ENCODE data around the gene ZNF616. TPM values are rescaled to one million over a fixed set of nuclear protein-coding genes. Genes with fewer than 3 reads are reported as not detected.
"Not testable (repeated sequence)": the region's sequence is repeated elsewhere in the genome, so short reads cannot be mapped to it uniquely, and the experiment has no call there.

ZNF616 gene
- total RNA-seq, 2 donors from 2014 or later: 2.4 to 3.3 TPM

DNA sequence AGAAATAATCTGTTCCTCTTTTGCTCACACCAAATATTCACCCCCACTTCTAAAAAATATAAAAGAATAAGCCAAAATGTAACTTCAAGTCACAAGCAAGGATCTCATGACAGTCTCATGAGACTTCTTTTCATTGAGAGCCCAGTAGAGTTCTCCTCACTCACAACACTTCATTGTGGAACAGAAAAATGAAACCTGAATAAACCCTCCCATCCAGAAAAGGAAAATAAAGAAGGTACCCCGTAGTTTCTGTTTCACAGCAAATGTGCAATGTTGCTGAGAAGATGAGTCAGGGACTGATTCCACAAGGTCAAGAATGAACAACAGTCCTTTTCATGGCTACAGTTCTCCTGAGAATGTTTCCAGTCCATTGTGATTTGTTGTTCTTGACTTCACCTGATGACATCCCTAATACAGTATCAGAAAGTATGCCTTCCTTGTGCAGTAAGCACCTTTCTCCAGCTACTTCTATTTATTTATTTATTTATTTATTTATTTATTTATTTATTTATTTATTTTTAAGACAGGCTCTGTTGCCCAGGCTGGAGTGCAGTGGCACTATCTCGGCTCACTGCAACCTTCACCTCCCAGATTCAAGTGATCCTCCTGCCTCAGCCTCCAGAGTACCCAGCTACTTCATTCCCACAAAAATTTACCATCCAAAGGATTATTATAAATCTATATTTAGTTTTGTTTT is 37.7 kb downstream of the ZNF616 start:
- H3K4me1 ChIP-seq: no peaks in the 10 kb centered on the region
- TF ChIP-seq, protein P1, sequence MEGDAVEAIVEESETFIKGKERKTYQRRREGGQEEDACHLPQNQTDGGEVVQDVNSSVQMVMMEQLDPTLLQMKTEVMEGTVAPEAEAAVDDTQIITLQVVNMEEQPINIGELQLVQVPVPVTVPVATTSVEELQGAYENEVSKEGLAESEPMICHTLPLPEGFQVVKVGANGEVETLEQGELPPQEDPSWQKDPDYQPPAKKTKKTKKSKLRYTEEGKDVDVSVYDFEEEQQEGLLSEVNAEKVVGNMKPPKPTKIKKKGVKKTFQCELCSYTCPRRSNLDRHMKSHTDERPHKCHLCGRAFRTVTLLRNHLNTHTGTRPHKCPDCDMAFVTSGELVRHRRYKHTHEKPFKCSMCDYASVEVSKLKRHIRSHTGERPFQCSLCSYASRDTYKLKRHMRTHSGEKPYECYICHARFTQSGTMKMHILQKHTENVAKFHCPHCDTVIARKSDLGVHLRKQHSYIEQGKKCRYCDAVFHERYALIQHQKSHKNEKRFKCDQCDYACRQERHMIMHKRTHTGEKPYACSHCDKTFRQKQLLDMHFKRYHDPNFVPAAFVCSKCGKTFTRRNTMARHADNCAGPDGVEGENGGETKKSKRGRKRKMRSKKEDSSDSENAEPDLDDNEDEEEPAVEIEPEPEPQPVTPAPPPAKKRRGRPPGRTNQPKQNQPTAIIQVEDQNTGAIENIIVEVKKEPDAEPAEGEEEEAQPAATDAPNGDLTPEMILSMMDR (IDR thresholded peaks at IDR 0.05): no peak
- peaks cover 0 to 37% of the 10 kb centered on the region in 2 donors for H3K9me3 ChIP-seq
- no peak for DNase-seq (ENCODE audit: low spot score)
- H3K4me3 ChIP-seq: no peak overlapping the region
- no peaks in the 10 kb centered on the region for H3K36me3 ChIP-seq
- no peak overlapping the region for H3K27ac ChIP-seq
- no peaks in the 10 kb centered on the region for H3K27me3 ChIP-seq

DNA sequence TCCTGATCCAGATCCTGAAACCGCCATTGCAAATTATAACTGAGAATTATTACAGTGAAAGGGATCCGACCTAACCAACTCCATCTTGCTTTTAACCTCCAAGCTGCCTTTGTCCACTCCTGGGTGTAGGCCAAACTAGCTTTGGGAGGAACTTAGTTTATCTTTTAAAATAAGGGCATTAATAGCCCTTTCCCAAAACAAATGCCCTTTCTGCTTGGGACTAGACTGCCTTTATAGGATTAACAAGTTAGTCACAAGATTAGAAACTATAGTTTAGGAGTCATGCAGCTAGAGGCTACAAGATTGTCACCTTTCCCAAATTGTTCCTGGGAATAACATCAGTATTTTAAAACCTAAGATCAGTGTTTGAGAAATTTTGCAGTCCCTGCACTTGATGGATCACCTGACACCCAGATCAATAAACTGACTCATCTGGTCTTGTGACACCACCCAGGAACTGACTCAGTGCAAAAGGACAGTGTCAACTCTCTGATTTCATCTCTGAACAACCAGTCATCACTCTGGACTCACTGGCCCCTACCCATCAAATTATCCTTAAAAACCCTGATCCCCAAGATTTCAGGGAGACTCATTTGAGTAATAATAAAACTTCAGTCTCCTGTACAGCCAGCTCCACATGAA is 40.1 kb downstream of the ZNF616 start:
- H3K4me1 ChIP-seq: peaks cover 0 to 5% of the 10 kb centered on the region in 2 donors
- H3K9me3 ChIP-seq: peaks cover 0 to 29% of the 10 kb centered on the region in 2 donors
- TF ChIP-seq, protein P1 (IDR thresholded peaks at IDR 0.05): no peak
- H3K36me3 ChIP-seq: no peaks in the 10 kb centered on the region
- H3K27ac ChIP-seq: no peak overlapping the region
- no peak overlapping the region for H3K4me3 ChIP-seq
- no peak for DNase-seq (ENCODE audit: low spot score)
- no peaks in the 10 kb centered on the region for H3K27me3 ChIP-seq

DNA sequence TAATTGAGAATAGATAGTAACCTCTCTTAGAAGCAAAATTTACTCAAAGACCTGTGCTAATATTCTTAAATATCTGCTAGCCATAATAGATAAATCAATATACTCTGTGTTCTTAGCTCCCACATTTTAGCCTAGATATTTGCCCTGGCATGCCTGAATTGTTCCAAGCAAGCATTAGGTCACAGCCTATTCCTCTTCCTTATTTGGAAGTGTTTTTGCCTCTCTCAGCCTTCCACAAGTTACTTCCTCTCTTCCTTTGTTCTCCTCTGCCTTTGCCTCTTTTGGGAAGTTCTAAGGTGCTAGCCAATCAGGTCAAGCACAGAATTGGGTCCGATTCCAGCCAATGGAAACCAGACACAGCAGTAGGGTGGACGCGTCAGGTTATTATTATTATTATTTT is 43.3 kb downstream of the ZNF616 start:
- not testable (repeated sequence) for H3K36me3 ChIP-seq; H3K4me3 ChIP-seq; DNase-seq (ENCODE audit: low spot score); H3K27me3 ChIP-seq; H3K27ac ChIP-seq
- H3K9me3 ChIP-seq: peaks cover 0 to 19% of the 10 kb centered on the region in 2 donors
- H3K4me1 ChIP-seq: peaks cover 0 to 17% of the 10 kb centered on the region in 2 donors

DNA sequence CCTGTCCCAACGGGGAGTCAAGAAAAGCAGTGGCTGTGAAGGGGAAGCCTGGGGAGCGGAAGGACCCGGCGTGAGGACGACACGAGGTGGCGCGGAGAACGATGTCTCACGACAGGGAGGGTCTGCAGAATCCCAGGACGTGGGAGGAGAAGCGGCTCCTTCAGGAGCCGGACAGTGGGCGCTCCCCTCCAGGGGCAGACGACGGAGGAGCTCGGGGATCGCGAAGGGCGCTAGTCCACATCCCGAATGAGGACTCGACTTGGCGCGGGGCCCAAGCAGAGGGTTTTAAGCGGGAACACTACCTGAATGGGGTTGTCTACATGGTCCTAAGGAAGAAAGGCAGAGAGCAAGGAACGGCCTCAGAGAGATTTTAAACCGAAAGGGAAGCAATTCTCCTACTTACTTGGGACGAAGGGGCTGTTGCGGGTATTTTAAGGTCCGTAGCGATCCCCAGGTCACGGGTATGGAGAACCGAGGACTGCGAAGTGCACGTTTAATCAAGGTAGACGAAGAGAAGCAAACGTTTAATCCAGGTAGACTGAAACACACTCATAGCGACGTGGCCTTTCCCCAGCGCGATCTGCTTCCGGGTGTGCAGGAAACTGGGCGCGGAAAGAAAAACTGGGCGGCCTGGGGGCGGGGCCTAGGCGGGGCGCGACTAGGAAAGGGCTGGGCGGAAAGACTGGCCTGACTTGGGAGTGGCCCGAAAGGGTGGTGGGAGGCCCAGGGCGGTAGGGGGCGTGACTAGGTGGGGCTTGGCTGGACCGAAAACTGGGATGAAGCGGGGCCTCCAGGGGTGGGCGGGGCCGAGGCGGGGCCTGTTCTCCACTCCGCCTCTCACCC is 44.3 kb downstream of the ZNF616 start, which contains the start of gene ZNF841:
TSS of gene ZNF841 (minus strand) at position 594 of the 843 bp plus-strand sequence. CDS start 10,964 bp downstream, outside the sequence.
- DNase-seq (ENCODE audit: low spot score): peak; percentile 94

DNA sequence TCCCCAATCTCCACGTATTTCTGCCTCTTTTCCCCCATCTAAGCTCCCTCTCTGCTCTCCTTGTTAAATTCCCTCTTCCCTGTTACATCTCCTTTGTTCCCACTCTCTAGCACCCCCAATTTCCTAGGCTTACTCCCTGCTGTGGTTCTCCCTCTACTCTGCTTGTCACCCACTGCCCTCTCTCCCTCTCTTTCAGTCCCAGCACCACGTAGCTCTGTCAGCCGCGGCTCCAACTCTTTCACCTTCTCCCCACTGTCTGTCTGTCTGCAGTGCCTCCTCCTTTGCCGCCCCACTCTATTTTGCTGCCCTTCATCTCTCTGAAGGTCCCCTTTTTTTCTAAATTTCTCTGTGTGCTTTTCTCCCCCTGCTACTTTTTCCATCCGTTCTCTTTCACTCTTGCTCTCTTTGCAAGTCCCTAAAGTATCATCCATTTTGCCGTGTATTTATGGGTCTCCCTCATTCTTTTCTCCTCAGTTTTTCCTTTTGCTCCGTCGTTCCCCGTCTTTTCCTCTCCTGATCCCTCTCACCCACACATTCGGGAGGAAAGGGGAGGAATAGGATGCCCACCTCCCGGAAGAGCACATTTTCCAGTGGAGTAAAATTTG is 45.1 kb downstream of the ZNF616 start:
- Histone ChIP-seq H3K27me3 (no peaks in the 10 kb centered on the region), H3K9me3 (peaks cover 0 to 19% of the 10 kb centered on the region in 2 donors), H3K36me3 (no peaks in the 10 kb centered on the region), H3K4me1 (peaks cover 0 to 17% of the 10 kb centered on the region in 2 donors), H3K4me3 (peak overlapping the region; percentile 73 to 88), H3K27ac (peak overlapping the region in 1 of 2 donors; percentile 58)
- TF ChIP-seq, protein P1 (IDR thresholded peaks at IDR 0.05): no peak
- no peak for DNase-seq (ENCODE audit: low spot score)

More for the DNA sequence above, 44.3 kb downstream of the ZNF616 start, which contains the start of gene ZNF841:
- H3K9me3 ChIP-seq: peaks cover 0 to 19% of the 10 kb centered on the region in 2 donors
- no peaks in the 10 kb centered on the region for H3K36me3 ChIP-seq
- peaks cover 0 to 17% of the 10 kb centered on the region in 2 donors for H3K4me1 ChIP-seq
- TF ChIP-seq, protein P1 (IDR thresholded peaks at IDR 0.05): no peak
- H3K27me3 ChIP-seq: no peaks in the 10 kb centered on the region
- peak within 1 kb of the TSS; percentile 58 to 64 for H3K27ac ChIP-seq
- peak within 1 kb of the TSS; percentile 73 to 88 for H3K4me3 ChIP-seq

All from right atrium auricular region (tissue), 2 donors.